Thymus (tissue), 11 donors: ENCODE measurements around the gene CDC25C. TPM values are rescaled to one million over a fixed set of nuclear protein-coding genes. Genes with fewer than 3 reads are reported as not detected.

ENCODE experiments used
- DNase-seq, 9 donors: peaks; one replicate each; pipeline ENCODE4 v3.0.0-alpha.2; 2013; ENCODE audit warnings: low spot score in 9 of 9, low read depth in 6 of 9, missing footprints in 1 of 9
- H3K27ac ChIP-seq, 2 donors: one replicate each; pipeline ENCODE4 v1.5.1; 2013; ENCODE audit warnings: control low read depth in 1 of 2, low read depth in 1 of 2, low read length in 1 of 2, mild to moderate bottlenecking in 1 of 2, moderate library complexity in 1 of 2
- H3K27me3 ChIP-seq, 2 donors: one replicate each; pipeline ENCODE4 v1.5.1; 2013; ENCODE audit warnings: low read length in 1 of 2; ENCODE audit not compliant: control insufficient read depth in 2 of 2, insufficient read depth in 1 of 2
- H3K36me3 ChIP-seq, 2 donors: one replicate each; pipeline ENCODE4 v1.5.1; 2013; ENCODE audit warnings: low read length in 1 of 2, mild to moderate bottlenecking in 1 of 2, moderate library complexity in 1 of 2; ENCODE audit not compliant: control insufficient read depth in 2 of 2, insufficient read depth in 2 of 2
- H3K4me1 ChIP-seq, 2 donors: one replicate each; pipeline ENCODE4 v1.5.1; 2013; ENCODE audit warnings: low read length in 2 of 2; ENCODE audit not compliant: control insufficient read depth in 2 of 2, insufficient read depth in 2 of 2
- H3K4me3 ChIP-seq, 2 donors: one replicate each; pipeline ENCODE4 v1.5.1; 2013; ENCODE audit warnings: low read length in 2 of 2, control low read depth in 1 of 2, mild to moderate bottlenecking in 1 of 2
- H3K9me3 ChIP-seq, 2 donors: one replicate each; pipeline ENCODE4 v1.5.1; 2013; ENCODE audit warnings: low read length in 1 of 2, mild to moderate bottlenecking in 1 of 2; ENCODE audit not compliant: control insufficient read depth in 2 of 2, insufficient read depth in 1 of 2
- WGBS: extraction: QIAGEN DNeasy Blood & Tissue Kit; methylation state at CpG from one replicate; pipeline ENCODE4 v1.1.7; 2013; 5-methylcytosine and 5-hydroxymethylcytosine counted together
- polyA plus RNA-seq: library from polyadenylated mRNA; stranded (reverse); fragments of 200-250 nt; gene quantifications from one replicate; pipeline ENCODE4 v1.2.3, GENCODE V29; 2013
- total RNA-seq: library from RNA; stranded (reverse); fragments of 120-200 nt; gene quantifications from one replicate; pipeline ENCODE4 v1.2.4, GENCODE V29; 2013
- donor health status: healthy.

CDC25C gene
- total and polyA plus RNA-seq, 2 donors: 1.9 to 12.9 TPM

GRCh38 chr5:138351517-138351916 lies 19.9 kb upstream of the CDC25C start:
- H3K4me3 ChIP-seq: no peak overlapping the region
- no peak overlapping the region for H3K27ac ChIP-seq

DNA sequence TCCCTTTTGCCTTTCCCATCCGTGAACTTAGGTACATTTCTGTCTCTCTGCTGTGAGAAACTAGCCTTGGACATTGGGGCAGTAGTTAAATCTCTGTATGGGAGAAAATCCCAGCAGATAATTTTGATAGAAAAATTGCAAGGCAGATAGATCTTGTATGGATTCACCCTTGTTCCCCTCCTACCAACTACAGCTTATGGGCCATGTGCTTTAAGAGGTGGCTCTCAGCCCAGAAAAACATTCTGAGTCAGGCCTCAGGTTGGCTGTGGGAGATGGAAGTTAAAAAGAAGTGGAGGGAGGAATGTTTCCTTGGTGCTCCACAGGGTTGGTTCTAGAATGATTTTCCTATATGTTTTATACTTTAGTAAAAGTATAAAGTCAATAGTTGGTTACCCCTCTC lies 19.5 kb upstream of the CDC25C start:
- Histone ChIP-seq H3K36me3 (peaks cover 34 to 37% of the 10 kb centered on the region in 2 donors), H3K4me1 (peaks cover 11 to 13% of the 10 kb centered on the region in 2 donors), H3K4me3 (no peak overlapping the region), H3K9me3 (peaks cover 2 to 4% of the 10 kb centered on the region in 2 donors), H3K27me3 (no peaks in the 10 kb centered on the region), H3K27ac (no peak overlapping the region)
- DNase-seq: no peak
- 100% methylated on average over 1 of the region's 1 CpG for WGBS

More at GRCh38 chr5:138351517-138351916, 19.9 kb upstream of the CDC25C start:
- Histone ChIP-seq H3K36me3 (peaks cover 30 to 32% of the 10 kb centered on the region in 2 donors), H3K9me3 (peaks cover 2 to 4% of the 10 kb centered on the region in 2 donors), H3K27me3 (no peaks in the 10 kb centered on the region), H3K4me1 (peaks cover 11 to 13% of the 10 kb centered on the region in 2 donors)
- DNase-seq: no peak

- Histone ChIP-seq H3K36me3 (peaks cover 39 to 42% of the 10 kb centered on the region in 2 donors), H3K27me3 (no peaks in the 10 kb centered on the region), H3K4me1 (peaks cover 11 to 13% of the 10 kb centered on the region in 2 donors), H3K27ac (peak overlapping the region; percentile 8 to 70), H3K4me3 (no peak overlapping the region), H3K9me3 (peaks cover 2 to 4% of the 10 kb centered on the region in 2 donors)
- no peak for DNase-seq
These were observed 18.9 kb upstream of the CDC25C start for GRCh38 chr5:138350563-138350890.

DNA sequence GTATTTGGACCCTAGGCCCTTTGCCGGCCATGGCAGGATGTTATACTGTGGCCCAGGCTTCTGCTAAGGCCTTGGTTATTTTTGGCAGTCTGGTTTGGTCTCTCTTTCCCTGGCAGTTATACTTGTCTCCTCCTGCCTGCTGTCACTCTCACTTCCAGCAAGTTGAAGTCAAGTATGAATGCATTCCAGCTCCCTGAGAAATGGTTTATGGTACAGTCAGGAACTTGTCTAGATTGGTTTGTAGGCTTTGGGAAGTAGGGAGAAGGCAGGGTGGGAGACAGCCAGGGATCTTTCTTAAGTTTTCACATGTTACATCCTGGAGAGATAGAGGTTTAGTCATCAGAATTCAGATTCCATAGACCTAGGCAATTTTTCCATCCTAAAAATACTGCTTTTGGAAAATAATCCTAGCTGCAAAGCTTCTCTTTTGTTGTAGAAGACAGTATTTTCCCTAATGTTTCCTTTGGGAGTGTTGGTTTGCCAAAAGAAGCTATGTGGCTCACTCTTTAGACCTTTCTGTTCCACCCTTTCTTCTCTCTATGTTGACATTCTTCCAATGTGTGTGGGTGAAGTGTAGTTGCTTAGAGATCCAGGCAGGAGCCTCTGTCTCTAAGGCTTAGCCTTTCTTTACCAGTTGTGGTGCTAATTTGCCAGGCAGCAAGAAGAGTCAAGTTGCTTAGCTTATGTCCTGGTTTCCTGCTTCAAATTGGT lies 18.4 kb upstream of the CDC25C start:
- DNase-seq: no peak
- 85% methylated on average over 1 of the region's 1 CpG for WGBS
- Histone ChIP-seq H3K9me3 (peaks cover 2 to 4% of the 10 kb centered on the region in 2 donors), H3K4me3 (no peak overlapping the region), H3K27ac (peak overlapping the region; percentile 8 to 70), H3K27me3 (no peaks in the 10 kb centered on the region), H3K4me1 (peaks cover 7 to 13% of the 10 kb centered on the region in 2 donors), H3K36me3 (peaks cover 45 to 47% of the 10 kb centered on the region in 2 donors)

GRCh38 chr5:138346889-138347288 lies 15.3 kb upstream of the CDC25C start:
- Histone ChIP-seq H3K4me1 (peaks cover 0 to 4% of the 10 kb centered on the region in 2 donors), H3K4me3 (no peak overlapping the region), H3K27me3 (no peaks in the 10 kb centered on the region), H3K36me3 (peaks cover 60 to 72% of the 10 kb centered on the region in 2 donors), H3K9me3 (no peaks in the 10 kb centered on the region), H3K27ac (no peak overlapping the region)
- 98% methylated on average over 14 of the region's 14 CpGs for WGBS
- DNase-seq: no peak

- Histone ChIP-seq H3K9me3 (no peaks in the 10 kb centered on the region), H3K4me3 (no peak overlapping the region), H3K27ac (no peak overlapping the region), H3K36me3 (peaks cover 66 to 81% of the 10 kb centered on the region in 2 donors), H3K27me3 (no peaks in the 10 kb centered on the region), H3K4me1 (peaks cover 3% of the 10 kb centered on the region in 2 donors)
- DNase-seq: no peak
- 98% methylated on average over 32 of the region's 32 CpGs for WGBS
These were observed 13.5 kb upstream of the CDC25C start for GRCh38 chr5:138344887-138345622.

GRCh38 chr5:138340008-138340407 lies 8.4 kb upstream of the CDC25C start:
- H3K4me3 ChIP-seq: peak overlapping the region; percentile 72 to 75
- 94% methylated on average over 3 of the region's 3 CpGs for WGBS
- H3K9me3 ChIP-seq: peaks cover 0 to 4% of the 10 kb centered on the region in 2 donors
- DNase-seq: no peak
- no peaks in the 10 kb centered on the region for H3K27me3 ChIP-seq
- H3K27ac ChIP-seq: peak overlapping the region in 1 of 2 donors; percentile 43
- peaks cover 26 to 42% of the 10 kb centered on the region in 2 donors for H3K4me1 ChIP-seq
- peaks cover 22 to 34% of the 10 kb centered on the region in 2 donors for H3K36me3 ChIP-seq

DNA sequence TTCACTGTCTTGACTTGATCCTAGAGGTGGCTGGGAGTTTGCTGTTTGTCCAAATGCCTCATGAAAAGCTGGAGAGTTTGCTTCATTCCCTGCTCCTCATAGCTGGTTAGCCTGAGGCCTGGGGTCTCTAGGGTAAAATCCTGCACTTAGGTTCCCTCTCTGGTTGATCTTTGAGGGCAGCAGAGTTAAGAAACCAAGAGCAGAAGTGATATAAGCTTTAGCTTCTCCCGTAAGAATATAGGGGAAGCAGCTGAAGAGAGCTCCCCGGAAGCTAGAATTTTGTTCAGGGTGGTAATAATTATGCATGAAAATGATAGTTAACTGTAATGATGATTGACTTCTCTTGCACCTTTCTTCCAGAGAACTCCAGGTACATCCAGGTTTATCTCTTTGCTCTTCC lies 7.9 kb upstream of the CDC25C start:
- 20% methylated on average over 2 of the region's 2 CpGs for WGBS

DNA sequence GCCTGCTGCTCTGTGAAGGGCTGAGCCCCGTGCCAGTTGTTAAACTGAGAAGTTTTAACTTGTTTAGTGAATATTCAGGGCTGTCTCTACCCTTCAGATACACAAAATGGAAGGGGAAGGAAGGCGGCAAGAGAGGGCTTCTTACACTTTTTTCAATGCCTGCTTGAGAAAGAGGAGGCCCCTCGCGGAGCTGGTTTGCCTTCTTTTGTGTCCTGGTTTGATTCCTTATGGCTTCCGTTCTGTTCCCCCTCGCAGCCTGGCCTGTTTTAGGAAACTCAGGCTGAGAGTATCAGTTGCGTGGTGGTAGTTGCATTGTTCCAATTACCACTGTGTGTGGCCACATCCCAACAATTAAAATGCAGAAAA lies 7.5 kb upstream of the CDC25C start:
- Histone ChIP-seq H3K36me3 (peaks cover 13 to 25% of the 10 kb centered on the region in 2 donors), H3K27ac (peak overlapping the region; percentile 80 to 88), H3K4me1 (peaks cover 29 to 44% of the 10 kb centered on the region in 2 donors), H3K27me3 (no peaks in the 10 kb centered on the region), H3K9me3 (peaks cover 0 to 4% of the 10 kb centered on the region in 2 donors), H3K4me3 (peak overlapping the region; percentile 72 to 75)
- 25% methylated on average over 7 of the region's 7 CpGs for WGBS
- peak in 1 of 9 donors; percentile 52 for DNase-seq

More for the DNA sequence above, 7.9 kb upstream of the CDC25C start:
- Histone ChIP-seq H3K27ac (peak overlapping the region in 1 of 2 donors; percentile 88), H3K4me1 (peaks cover 29 to 44% of the 10 kb centered on the region in 2 donors), H3K27me3 (no peaks in the 10 kb centered on the region), H3K9me3 (peaks cover 0 to 4% of the 10 kb centered on the region in 2 donors), H3K36me3 (peaks cover 17 to 29% of the 10 kb centered on the region in 2 donors), H3K4me3 (peak overlapping the region; percentile 72 to 75)
- peak in 2 of 9 donors; percentile 27 to 50 for DNase-seq
